Measurements from ENCODE around the gene RGS2.

DNA sequence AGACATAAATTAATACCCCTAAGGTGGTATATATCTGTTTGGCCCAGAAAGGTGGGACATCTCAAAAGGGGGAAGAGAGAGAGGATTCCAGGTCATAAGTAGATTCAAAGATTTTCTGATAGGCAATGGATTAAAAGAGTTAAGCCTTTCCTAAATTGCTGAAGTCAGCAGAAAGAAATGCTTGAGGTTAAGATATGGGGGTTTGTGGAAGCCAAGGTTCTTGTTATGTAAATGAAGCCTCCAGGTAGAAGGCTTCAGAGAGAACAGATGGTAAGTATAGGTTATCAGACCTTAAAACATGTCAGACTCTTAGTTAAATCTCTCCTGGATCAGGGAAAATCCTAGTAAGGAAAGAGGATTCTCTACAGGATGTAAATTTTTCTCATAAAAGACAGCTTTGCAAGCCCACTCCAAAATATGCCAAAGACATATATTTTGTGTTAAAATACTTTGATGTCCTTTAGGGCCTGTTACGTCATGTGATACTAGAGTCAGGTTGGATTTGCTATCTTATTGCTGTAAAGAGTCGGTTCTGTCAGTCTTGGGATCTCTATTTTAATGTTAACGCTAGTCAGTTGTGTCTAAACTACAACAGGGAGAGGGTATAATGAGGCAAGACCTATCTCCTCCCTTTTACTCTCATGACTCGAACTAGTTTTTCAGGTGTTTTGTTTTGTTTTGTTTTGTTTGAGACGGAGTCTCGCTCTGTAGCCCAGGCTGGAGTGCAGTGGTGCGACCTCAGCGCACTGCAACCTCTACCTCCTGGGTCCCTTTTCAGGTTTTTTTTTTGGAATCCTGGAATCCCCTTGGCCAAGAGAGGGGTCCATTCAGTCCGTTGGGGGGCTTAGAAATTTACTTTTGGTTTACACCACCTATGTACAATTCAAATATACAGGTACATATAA lies 30.6 kb downstream of the RGS2 start:
- no peak for TF ChIP-seq CTCF (IDR thresholded peaks at IDR 0.05; ENCODE audit: poor library complexity, severe bottlenecking)
- TF ChIP-seq MXI1 (conservative IDR thresholded peaks at IDR 0.05; ENCODE audit: poor library complexity, severe bottlenecking), result no peak
- no peak for TF ChIP-seq RAD21 (conservative IDR thresholded peaks at IDR 0.05)

Measured in neural cell (in vitro differentiated cells).